Uterus (tissue), 2 donors: ENCODE data around the gene NRDE2.

Source experiments
- CTCF ChIP-seq, 4 experiments: fragments of 200-600 bp in 2 of 4; fragments of 450-650 bp in 2 of 4; sonication (generic) in 2 of 4; IDR thresholded peaks; one replicate each; pipeline ENCODE4 v1.5.1; 2016 to 2019; ENCODE audit warnings: antibody characterized with exemption in 4 of 4, mild to moderate bottlenecking in 2 of 4, moderate library complexity in 1 of 4
- POLR2A ChIP-seq, 2 donors: fragments of 450-650 bp; IDR thresholded peaks; one replicate each; pipeline ENCODE4 v1.6.1; 2016; ENCODE audit warnings: antibody characterized with exemption in 2 of 2, mild to moderate bottlenecking in 1 of 2, moderate library complexity in 1 of 2

GRCh38 chr14:90368946-90369721 is 37.4 kb upstream of the NRDE2 start:
- TF ChIP-seq CTCF (IDR thresholded peaks at IDR 0.05) (no peak), POLR2A (IDR thresholded peaks at IDR 0.05) (no peak)
